BJ (cell line): Measurements from ENCODE around the gene MGAM2. TPM values are rescaled to one million over a fixed set of nuclear protein-coding genes. Genes with fewer than 3 reads are reported as not detected.

Source experiments
- CTCF ChIA-PET: fragments of 350-600 bp; formaldehyde crosslinking; extraction: SDS; loops from one replicate; lab custom pipeline; 2021; ENCODE audit warnings: antibody characterized with exemption, inconsistent platforms; lab: Yijun Ruan, JAX
- POLR2A ChIA-PET: fragments of 300-600 bp; sonication (Branson Sonifier 250); formaldehyde crosslinking; extraction: SDS; loops from one replicate; lab custom pipeline; 2021; ENCODE audit warnings: antibody characterized with exemption; lab: Charles Lee
- DNase-seq: peaks from one replicate; pipeline ENCODE4 v3.0.0-alpha.2; 2011; ENCODE audit warnings: low read depth
- H3K27me3 ChIP-seq: 2 replicates; pipeline ENCODE4 v1.6.0; 2011; ENCODE audit warnings: low read length; ENCODE audit not compliant: control insufficient read depth, insufficient read depth
- H3K36me3 ChIP-seq: 2 replicates; pipeline ENCODE4 v1.5.1; 2011; ENCODE audit warnings: low read length; ENCODE audit not compliant: control insufficient read depth, insufficient read depth
- H3K4me3 ChIP-seq: 2 replicates; pipeline ENCODE4 v1.5.1; 2011; ENCODE audit warnings: low read depth, mild to moderate bottlenecking, control low read depth, low read length
- polyA plus RNA-seq: library from polyadenylated mRNA; depleted of rRNA; stranded (reverse); fragments of >200 nt; gene quantifications from 2 replicates; pipeline ENCODE4 v1.2.3, GENCODE V29; 2011; rRNA removed
- TF ChIP-seq, protein P1 (sequence below): IDR thresholded peaks from 2 replicates; pipeline ENCODE4 v1.5.1; 2011; ENCODE audit warnings: low read depth, mild to moderate bottlenecking, control low read depth, inconsistent platforms, low read length, moderate library complexity; ENCODE audit not compliant: insufficient read depth

The MGAM2 gene
- polyA plus RNA-seq, 1 experiment = not detected

DNA sequence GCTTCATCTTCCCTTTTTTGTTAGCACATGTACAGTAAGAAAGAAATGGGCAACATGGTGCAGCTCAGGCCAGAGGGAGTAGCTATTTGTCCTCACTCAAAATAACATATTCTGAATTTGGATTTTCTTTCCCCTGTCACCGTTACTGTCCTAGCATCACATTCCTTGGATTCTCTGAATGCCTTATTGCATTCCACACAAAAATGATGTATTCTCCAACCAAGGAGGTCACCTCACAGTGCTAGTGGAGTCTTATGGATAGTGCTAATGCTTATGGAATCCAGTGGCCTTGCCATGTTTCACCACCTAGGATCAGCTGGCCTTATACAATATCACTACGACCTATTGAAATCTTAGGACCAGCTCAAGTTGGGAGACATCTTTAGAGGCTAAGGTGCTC is 139.2 kb downstream of the MGAM2 start:
- ChIA-PET POLR2A (no interaction called here), CTCF (no interaction called here)
- DNase-seq = no peak
- no peak overlapping the region for H3K4me3 ChIP-seq
- no peaks in the 10 kb centered on the region for H3K36me3 ChIP-seq
- TF ChIP-seq, protein P1, sequence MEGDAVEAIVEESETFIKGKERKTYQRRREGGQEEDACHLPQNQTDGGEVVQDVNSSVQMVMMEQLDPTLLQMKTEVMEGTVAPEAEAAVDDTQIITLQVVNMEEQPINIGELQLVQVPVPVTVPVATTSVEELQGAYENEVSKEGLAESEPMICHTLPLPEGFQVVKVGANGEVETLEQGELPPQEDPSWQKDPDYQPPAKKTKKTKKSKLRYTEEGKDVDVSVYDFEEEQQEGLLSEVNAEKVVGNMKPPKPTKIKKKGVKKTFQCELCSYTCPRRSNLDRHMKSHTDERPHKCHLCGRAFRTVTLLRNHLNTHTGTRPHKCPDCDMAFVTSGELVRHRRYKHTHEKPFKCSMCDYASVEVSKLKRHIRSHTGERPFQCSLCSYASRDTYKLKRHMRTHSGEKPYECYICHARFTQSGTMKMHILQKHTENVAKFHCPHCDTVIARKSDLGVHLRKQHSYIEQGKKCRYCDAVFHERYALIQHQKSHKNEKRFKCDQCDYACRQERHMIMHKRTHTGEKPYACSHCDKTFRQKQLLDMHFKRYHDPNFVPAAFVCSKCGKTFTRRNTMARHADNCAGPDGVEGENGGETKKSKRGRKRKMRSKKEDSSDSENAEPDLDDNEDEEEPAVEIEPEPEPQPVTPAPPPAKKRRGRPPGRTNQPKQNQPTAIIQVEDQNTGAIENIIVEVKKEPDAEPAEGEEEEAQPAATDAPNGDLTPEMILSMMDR = no peak
- no peaks in the 10 kb centered on the region for H3K27me3 ChIP-seq

DNA sequence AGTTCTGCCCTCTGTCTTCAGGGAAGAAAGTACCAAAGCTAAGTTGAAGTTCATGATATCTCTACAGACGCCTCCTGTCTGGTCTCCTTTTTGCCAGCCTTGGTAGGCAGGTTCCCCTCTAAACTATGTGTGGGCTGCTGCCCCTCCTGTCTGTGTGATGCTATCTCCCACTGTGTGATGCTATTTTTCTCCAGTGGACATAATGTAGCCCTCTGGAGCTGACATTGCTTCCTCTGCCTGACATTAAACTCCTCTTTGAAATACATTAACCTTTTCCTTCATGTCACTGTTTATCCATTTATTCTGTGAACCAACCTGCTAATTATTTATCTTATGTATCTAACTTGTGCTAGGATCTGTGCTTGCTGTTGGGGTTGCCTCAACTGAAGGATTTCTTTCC is 146.4 kb downstream of the MGAM2 start, which contains the start of gene PRSS58:
Gene PRSS58, minus strand, starts transcription at position 101 of the 400 bp plus-strand sequence. CDS start 351 bp downstream, outside the sequence.
- no peak for DNase-seq
- CTCF ChIA-PET = no interaction called here
- Histone ChIP-seq H3K36me3 (no peaks in the 10 kb centered on the region), H3K4me3 (no peak within 1 kb of the TSS), H3K27me3 (no peaks in the 10 kb centered on the region)
- POLR2A ChIA-PET = no interaction called here
- TF ChIP-seq, protein P1 = no peak

DNA sequence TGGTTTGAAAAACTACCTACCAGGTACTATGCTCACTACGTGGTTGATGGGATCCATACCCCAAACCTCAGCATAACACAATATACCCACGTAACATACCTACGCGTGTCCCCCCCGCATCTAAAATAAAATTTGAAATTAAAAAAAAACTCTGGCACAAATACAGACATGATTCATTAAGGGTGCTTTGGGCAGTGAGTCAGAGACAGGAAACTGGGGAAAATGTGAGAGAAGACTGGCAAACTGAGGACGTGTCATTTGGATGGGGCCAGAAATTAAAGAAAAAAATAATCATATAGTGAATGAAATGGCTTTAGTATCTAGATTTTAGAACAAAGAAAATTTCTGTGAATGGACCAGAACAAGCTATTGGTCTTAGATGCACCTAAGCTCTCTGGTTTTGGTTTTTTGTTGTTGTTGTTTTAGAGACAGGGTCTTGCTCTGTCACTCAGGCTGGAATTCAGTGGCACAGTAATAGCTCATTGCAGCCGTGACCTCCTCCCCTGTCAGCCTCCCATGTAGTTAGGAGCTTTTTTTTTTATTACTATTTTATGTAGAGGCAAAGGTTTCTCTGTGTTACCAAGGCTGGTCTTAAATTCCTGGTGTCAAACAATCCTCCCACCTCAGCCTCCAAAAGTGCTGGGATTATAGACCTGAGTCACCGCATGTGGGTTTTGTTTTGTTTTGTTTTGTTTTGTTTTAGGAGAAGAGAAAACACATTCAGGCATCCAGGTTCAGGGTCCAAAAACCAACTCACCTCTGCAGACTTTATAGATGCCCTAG is 152.3 kb downstream of the MGAM2 start:
- H3K27me3 ChIP-seq = no peaks in the 10 kb centered on the region
- ChIA-PET POLR2A (no interaction called here), CTCF (no interaction called here)
- TF ChIP-seq, protein P1 = no peak
- H3K36me3 ChIP-seq = no peaks in the 10 kb centered on the region
- DNase-seq = no peak
- H3K4me3 ChIP-seq = no peak overlapping the region

Other genes with a start within 250 kb of the MGAM2 start
- gene OR9A4, start 195.3 kb upstream of the MGAM2 start, polyA plus RNA-seq = not detected in 2 replicates
- gene CLEC5A, start 164.7 kb upstream of the MGAM2 start, polyA plus RNA-seq = not detected in 2 replicates
- gene TAS2R38, start 137.9 kb upstream of the MGAM2 start, polyA plus RNA-seq = not detected in 2 replicates
- gene MGAM, start 115.8 kb upstream of the MGAM2 start, polyA plus RNA-seq = 0.01 TPM in 2 replicates
- not detected in 2 replicates for gene PRSS58, start 146.3 kb downstream of the MGAM2 start, polyA plus RNA-seq